Measurements from ENCODE around the gene XRCC1. TPM values are rescaled to one million over a fixed set of nuclear protein-coding genes. Genes with fewer than 3 reads are reported as not detected.

The XRCC1 gene
- total and polyA plus RNA-seq, 2 experiments from 2014 or later = 26.7 to 28.0 TPM

- Histone ChIP-seq H3K79me2 (ENCODE audit: insufficient read depth) (peaks cover 16% of the 10 kb centered on the region), H3K9me2 (ENCODE audit: insufficient read depth) (no peaks in the 10 kb centered on the region), H3K27ac (no peak overlapping the region), H3K4me1 (ENCODE audit: insufficient read depth) (peaks cover 8% of the 10 kb centered on the region; the same call in 1 of the 2 replicates), H3K9me3 (ENCODE audit: low read depth) (no peaks in the 10 kb centered on the region), H3K9ac (no peak overlapping the region), H3K36me3 (ENCODE audit: low read depth) (no peaks in the 10 kb centered on the region), H2AFZ (no peak overlapping the region), H3K4me2 (ENCODE audit: unreplicated experiment) (no peak overlapping the region), H3K27me3 (replicated peaks; ENCODE audit: insufficient read depth) (no peaks in the 10 kb centered on the region), H3K4me3 (no peak overlapping the region), H4K20me1 (ENCODE audit: insufficient read depth) (no peaks in the 10 kb centered on the region), H3F3A (ENCODE audit: insufficient read depth) (peaks cover 25% of the 10 kb centered on the region)
- WGBS, 2 experiments (ENCODE audit: low coverage in 1 of 2, low lambda C conversion rate in 2 of 2, missing lambda C conversion rate in 2 of 2) = 89 to 91% methylated on average over 10 of the region's 10 CpGs
- no peak for DNase-seq
- TF ChIP-seq EZH2 (IDR thresholded peaks at IDR 0.05; ENCODE audit: insufficient read depth, poor library complexity, severe bottlenecking) (no peak), EZH2phosphoT487 (IDR thresholded peaks at IDR 0.05; ENCODE audit: insufficient read depth, low read depth) (no peak)
- in situ Hi-C loops (cut with MboI) = no loop called here
Measured at GRCh38 chr19:43563816-43564457, 11.4 kb downstream of the XRCC1 start.

GRCh38 chr19:43562698-43563241 lies 12.6 kb downstream of the XRCC1 start:
- H3K36me3 ChIP-seq (ENCODE audit: low read depth) = no peaks in the 10 kb centered on the region
- in situ Hi-C loops (cut with MboI) = no loop called here
- no peaks in the 10 kb centered on the region for H3K9me3 ChIP-seq (ENCODE audit: low read depth)
- no peaks in the 10 kb centered on the region for H3K27me3 ChIP-seq (replicated peaks; ENCODE audit: insufficient read depth)
- H2AFZ ChIP-seq = no peak overlapping the region
- no peak overlapping the region for H3K4me3 ChIP-seq
- TF ChIP-seq EZH2 (IDR thresholded peaks at IDR 0.05; ENCODE audit: insufficient read depth, poor library complexity, severe bottlenecking) = no peak
- TF ChIP-seq EZH2phosphoT487 (IDR thresholded peaks at IDR 0.05; ENCODE audit: insufficient read depth, low read depth) = no peak
- H4K20me1 ChIP-seq (ENCODE audit: insufficient read depth) = no peaks in the 10 kb centered on the region
- 39 to 40% methylated on average over 14 of the region's 14 CpGs for WGBS, 2 experiments (ENCODE audit: low coverage in 1 of 2, low lambda C conversion rate in 2 of 2, missing lambda C conversion rate in 2 of 2)
- peaks cover 8% of the 10 kb centered on the region; the same call in 1 of the 2 replicates for H3K4me1 ChIP-seq (ENCODE audit: insufficient read depth)
- peak overlapping the region; percentile 71 for H3K27ac ChIP-seq
- DNase-seq = peak; percentile 88
- H3F3A ChIP-seq (ENCODE audit: insufficient read depth) = peaks cover 29% of the 10 kb centered on the region
- H3K79me2 ChIP-seq (ENCODE audit: insufficient read depth) = 0 out of 2 replicates have a peak, but pooled peaks cover 5% of the 10 kb centered on the region
- H3K4me2 ChIP-seq (ENCODE audit: unreplicated experiment) = peak overlapping the region; percentile 10
- peak overlapping the region; percentile 22; the same call in 1 of the 2 replicates for H3K9ac ChIP-seq
- H3K9me2 ChIP-seq (ENCODE audit: insufficient read depth) = no peaks in the 10 kb centered on the region

GRCh38 chr19:43562226-43562697 lies 13.1 kb downstream of the XRCC1 start:
- H3K4me3 ChIP-seq = no peak overlapping the region
- 70 to 76% methylated on average over 6 of the region's 6 CpGs for WGBS, 2 experiments (ENCODE audit: low coverage in 1 of 2, low lambda C conversion rate in 2 of 2, missing lambda C conversion rate in 2 of 2)
- H3K9me2 ChIP-seq (ENCODE audit: insufficient read depth) = no peaks in the 10 kb centered on the region
- no peak overlapping the region for H3K9ac ChIP-seq
- H3K4me2 ChIP-seq (ENCODE audit: unreplicated experiment) = no peak overlapping the region
- no peak for DNase-seq
- no peak overlapping the region for H2AFZ ChIP-seq
- in situ Hi-C loops (cut with MboI) = no loop called here
- peak overlapping the region; percentile 71 for H3K27ac ChIP-seq
- 0 out of 2 replicates have a peak, but pooled peaks cover 5% of the 10 kb centered on the region for H3K79me2 ChIP-seq (ENCODE audit: insufficient read depth)
- H3K4me1 ChIP-seq (ENCODE audit: insufficient read depth) = peaks cover 8% of the 10 kb centered on the region; the same call in 1 of the 2 replicates
- no peaks in the 10 kb centered on the region for H3K9me3 ChIP-seq (ENCODE audit: low read depth)
- no peaks in the 10 kb centered on the region for H4K20me1 ChIP-seq (ENCODE audit: insufficient read depth)
- H3K36me3 ChIP-seq (ENCODE audit: low read depth) = no peaks in the 10 kb centered on the region
- no peaks in the 10 kb centered on the region for H3K27me3 ChIP-seq (replicated peaks; ENCODE audit: insufficient read depth)
- H3F3A ChIP-seq (ENCODE audit: insufficient read depth) = peaks cover 31% of the 10 kb centered on the region
- no peak for TF ChIP-seq EZH2phosphoT487 (IDR thresholded peaks at IDR 0.05; ENCODE audit: insufficient read depth, low read depth)
- no peak for TF ChIP-seq EZH2 (IDR thresholded peaks at IDR 0.05; ENCODE audit: insufficient read depth, poor library complexity, severe bottlenecking)

GRCh38 chr19:43561139-43561970 lies 14.0 kb downstream of the XRCC1 start:
- Histone ChIP-seq H4K20me1 (ENCODE audit: insufficient read depth) (no peaks in the 10 kb centered on the region), H3K4me2 (ENCODE audit: unreplicated experiment) (no peak overlapping the region), H3K9me3 (ENCODE audit: low read depth) (no peaks in the 10 kb centered on the region), H3K36me3 (ENCODE audit: low read depth) (no peaks in the 10 kb centered on the region), H3F3A (ENCODE audit: insufficient read depth) (peaks cover 31% of the 10 kb centered on the region), H3K9ac (no peak overlapping the region), H2AFZ (no peak overlapping the region), H3K27ac (no peak overlapping the region), H3K27me3 (replicated peaks; ENCODE audit: insufficient read depth) (no peaks in the 10 kb centered on the region), H3K79me2 (ENCODE audit: insufficient read depth) (0 out of 2 replicates have a peak, but pooled peaks cover 5% of the 10 kb centered on the region), H3K4me3 (no peak overlapping the region), H3K9me2 (ENCODE audit: insufficient read depth) (no peaks in the 10 kb centered on the region), H3K4me1 (ENCODE audit: insufficient read depth) (peaks cover 8% of the 10 kb centered on the region; the same call in 1 of the 2 replicates)
- in situ Hi-C loops (cut with MboI) = no loop called here
- no peak for TF ChIP-seq EZH2phosphoT487 (IDR thresholded peaks at IDR 0.05; ENCODE audit: insufficient read depth, low read depth)
- no peak for DNase-seq
- 90% methylated on average over 12 of the region's 12 CpGs for WGBS, 2 experiments (ENCODE audit: low coverage in 1 of 2, low lambda C conversion rate in 2 of 2, missing lambda C conversion rate in 2 of 2)
